ENCODE measurements around the gene PGA5. TPM values are rescaled to one million over a fixed set of nuclear protein-coding genes. Genes with fewer than 3 reads are reported as not detected.

The PGA5 gene
- total RNA-seq = 0.65 TPM in 1 of 2 replicates, not detected in the other

DNA sequence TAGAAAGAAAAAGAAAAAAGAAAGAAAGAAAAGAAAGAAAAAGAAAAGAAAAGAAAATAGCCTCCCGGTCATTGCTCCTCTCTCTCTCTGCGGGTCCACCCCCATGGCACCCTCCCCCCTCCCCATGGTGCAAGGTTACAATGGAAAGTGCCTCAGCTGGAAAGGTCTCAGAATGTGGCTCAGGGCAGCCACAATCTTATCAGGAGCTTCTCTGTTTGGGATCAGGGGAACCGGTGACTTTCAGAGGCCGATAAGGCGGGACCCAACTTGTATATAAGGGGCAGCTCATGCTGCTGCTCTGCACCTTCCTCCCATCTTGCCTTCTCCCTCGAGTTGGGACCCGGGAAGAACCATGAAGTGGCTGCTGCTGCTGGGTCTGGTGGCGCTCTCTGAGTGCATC, at the start of gene PGA5:
PGA5 (plus strand) TSS at position 301 of the 400 bp plus-strand sequence; CDS start at position 353, 52 bp downstream.

DNA sequence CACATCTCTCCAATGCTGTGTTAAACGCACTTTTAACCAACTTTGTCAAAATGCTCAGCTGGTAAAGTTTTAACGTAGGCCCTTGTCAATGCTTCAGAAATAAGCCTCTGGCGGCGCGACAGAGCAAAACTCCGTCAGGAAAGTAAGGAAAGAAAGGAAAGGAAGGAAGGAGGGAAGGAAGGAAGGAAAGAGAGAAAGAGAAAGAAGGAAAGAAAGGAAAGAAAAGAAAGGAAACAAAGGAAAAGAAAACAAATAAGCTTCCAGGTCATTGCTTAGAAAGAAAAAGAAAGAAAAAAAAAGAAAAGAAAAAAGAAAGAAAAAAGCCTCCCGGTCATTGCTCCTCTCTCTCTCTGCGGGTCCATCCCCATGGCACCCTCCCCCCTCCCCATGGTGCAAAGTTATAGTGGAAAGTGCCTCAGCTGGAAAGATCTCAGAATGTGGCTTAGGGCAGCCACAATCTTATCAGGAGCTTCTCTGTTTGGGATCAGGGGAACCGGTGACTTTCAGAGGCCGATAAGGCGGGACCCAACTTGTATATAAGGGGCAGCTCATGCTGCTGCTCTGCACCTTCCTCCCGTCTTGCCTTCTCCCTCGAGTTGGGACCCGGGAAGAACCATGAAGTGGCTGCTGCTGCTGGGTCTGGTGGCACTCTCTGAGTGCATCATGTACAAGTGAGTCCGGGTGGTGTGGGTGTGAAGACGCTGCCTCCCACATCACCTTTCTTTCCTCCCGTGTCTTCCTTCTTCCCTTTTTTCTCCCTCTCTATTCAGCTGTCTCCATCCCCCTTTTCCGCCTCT, 37.8 kb upstream of the PGA5 start, which contains the start of gene PGA3:
PGA3 (plus strand) TSS at position 566 of the 797 bp plus-strand sequence; CDS start at position 616, 50 bp downstream.

DNA sequence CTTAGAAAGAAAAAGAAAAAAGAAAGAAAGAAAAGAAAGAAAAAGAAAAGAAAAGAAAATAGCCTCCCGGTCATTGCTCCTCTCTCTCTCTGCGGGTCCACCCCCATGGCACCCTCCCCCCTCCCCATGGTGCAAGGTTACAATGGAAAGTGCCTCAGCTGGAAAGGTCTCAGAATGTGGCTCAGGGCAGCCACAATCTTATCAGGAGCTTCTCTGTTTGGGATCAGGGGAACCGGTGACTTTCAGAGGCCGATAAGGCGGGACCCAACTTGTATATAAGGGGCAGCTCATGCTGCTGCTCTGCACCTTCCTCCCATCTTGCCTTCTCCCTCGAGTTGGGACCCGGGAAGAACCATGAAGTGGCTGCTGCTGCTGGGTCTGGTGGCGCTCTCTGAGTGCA, 18.9 kb upstream of the PGA5 start, which contains the start of gene PGA4:
PGA4 (plus strand) TSS at position 301 of the 400 bp plus-strand sequence; CDS start at position 355, 54 bp downstream.

DNA sequence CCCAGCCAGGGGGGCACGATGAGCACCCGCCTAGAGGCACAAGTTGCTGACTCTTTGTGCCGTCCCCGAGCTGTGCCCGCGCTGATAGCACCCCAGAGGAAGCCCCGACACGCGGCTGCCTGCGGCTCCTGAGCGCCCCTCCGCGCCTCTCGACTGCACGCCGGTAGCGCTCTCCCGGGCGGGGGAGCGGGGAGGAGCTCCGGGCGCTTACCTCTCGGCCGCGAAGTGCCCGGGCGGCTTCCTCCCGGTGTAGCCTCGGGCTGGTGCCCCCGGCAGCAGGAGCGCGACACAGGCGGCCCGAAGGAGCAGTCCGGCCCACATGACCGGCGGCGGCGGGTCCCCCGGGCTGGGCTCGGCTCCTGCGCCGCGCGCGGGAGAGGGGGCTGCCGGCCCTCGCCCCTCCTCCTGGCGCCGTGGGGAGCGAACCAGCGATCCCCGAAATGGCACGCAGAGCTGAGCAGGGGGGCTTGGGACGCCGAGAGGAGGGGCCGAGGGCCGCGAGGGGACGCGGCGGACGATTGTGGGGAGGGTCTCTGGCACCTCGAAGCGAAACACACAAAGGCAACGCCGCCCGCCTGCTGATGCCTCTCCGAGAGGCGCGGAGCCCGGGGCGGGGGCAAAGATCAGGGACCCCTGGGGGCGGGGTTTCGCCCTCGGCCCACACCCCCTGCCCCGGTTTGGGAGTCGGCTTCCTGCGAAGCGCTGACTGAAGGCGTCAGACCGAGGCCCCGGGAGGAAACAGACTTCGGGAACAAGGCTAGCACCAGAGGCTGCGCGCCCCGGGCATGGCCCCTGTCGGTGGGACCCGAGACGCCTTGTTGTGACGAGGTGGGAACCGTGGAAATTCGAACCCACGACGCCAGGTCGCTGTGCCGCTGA, 54.0 kb downstream of the PGA5 start, which contains the start of gene VWCE:
VWCE (minus strand) TSS at position 600 of the 879 bp plus-strand sequence; CDS start at position 321, 279 bp downstream.

Other genes starting within 250 kb of the PGA5 start
- not detected in 2 replicates for gene CD5, start 138.7 kb upstream of the PGA5 start, total RNA-seq
- gene VPS37C, start 79.7 kb upstream of the PGA5 start, total RNA-seq = 8.5 and 11.1 TPM in 2 replicates
- 1.1 TPM in 1 of 2 replicates, not detected in the other for gene PGA3, start 37.7 kb upstream of the PGA5 start, total RNA-seq
- gene PGA4, start 18.8 kb upstream of the PGA5 start, total RNA-seq = 2.5 TPM in 1 of 2 replicates, not detected in the other
- 1.4 and 1.9 TPM in 2 replicates for gene VWCE, start 54.1 kb downstream of the PGA5 start, total RNA-seq
- gene DDB1, start 91.9 kb downstream of the PGA5 start, total RNA-seq = 283 and 295 TPM in 2 replicates
- gene TKFC, start 92.1 kb downstream of the PGA5 start, total RNA-seq = 29.8 and 34.7 TPM in 2 replicates
- 51.8 and 71.0 TPM in 2 replicates for gene CYB561A3, start 120.7 kb downstream of the PGA5 start, total RNA-seq
- 23.6 and 24.1 TPM in 2 replicates for gene TMEM138, start 121.2 kb downstream of the PGA5 start, total RNA-seq
- 7.3 and 9.3 TPM in 2 replicates for gene TMEM216, start 151.4 kb downstream of the PGA5 start, total RNA-seq
- 22.3 and 25.6 TPM in 2 replicates for gene CPSF7, start 188.8 kb downstream of the PGA5 start, total RNA-seq
- 28.7 and 40.9 TPM in 2 replicates for gene SDHAF2, start 188.9 kb downstream of the PGA5 start, total RNA-seq

All from smooth muscle cell of the pulmonary artery (primary cell).